Endothelial cell of umbilical vein (primary cell): ENCODE results near the gene SMARCD3. TPM values are rescaled to one million over a fixed set of nuclear protein-coding genes. Genes with fewer than 3 reads are reported as not detected.

Experiments
- BruUV-seq: library from RNA; stranded (reverse); fragments of 400-500 nt; replicated peaks from 2 replicates; lab custom pipeline; 2021; lab: Mats Ljungman, UMichigan
- CTCF ChIA-PET: fragments of 300-600, 350-600 bp; sonication (Branson Sonifier 250); formaldehyde crosslinking; loops from one replicate; lab custom pipeline; 2021; ENCODE audit warnings: antibody characterized with exemption, inconsistent platforms; lab: Charles Lee
- POLR2A ChIA-PET: fragments of 300-600, 350-600 bp; sonication (Branson Sonifier 250); formaldehyde crosslinking; loops from one replicate; lab custom pipeline; 2021; ENCODE audit warnings: antibody characterized with exemption, inconsistent platforms; lab: Charles Lee
- DNase-seq: peaks from one replicate; pipeline ENCODE4 v3.0.0-alpha.2; 2011; ENCODE audit warnings: low read depth, low spot score
- FAIRE-seq: peaks from 2 replicates; lab custom pipeline; 2011; peaks lifted over from hg19 to GRCh38; lab: Jason Lieb, UNC
- H2AFZ ChIP-seq: 2 replicates; pipeline ENCODE4 v1.6.0; 2012; ENCODE audit warnings: low read depth, low read length, control low read depth, inconsistent platforms
- H3K27ac ChIP-seq: 2 replicates; pipeline ENCODE4 v1.5.1; 2011; ENCODE audit warnings: low read depth, mild to moderate bottlenecking, control low read depth, low read length, moderate library complexity; ENCODE audit not compliant: insufficient read depth
- H3K27me3 ChIP-seq, 2 experiments: 2 replicates each; pipeline versions ENCODE4 v1.6.0 to v1.6.1; 2011; ENCODE audit warnings: low read length in 2 of 2, mixed read lengths in 1 of 2; ENCODE audit not compliant: control insufficient read depth in 2 of 2, insufficient read depth in 2 of 2
- H3K36me3 ChIP-seq, 2 experiments: 2 replicates in 1 of 2; 3 replicates in 1 of 2; pipeline ENCODE4 v1.5.1; 2011; ENCODE audit warnings: low read length in 2 of 2, mild to moderate bottlenecking in 1 of 2, moderate library complexity in 1 of 2; ENCODE audit not compliant: control insufficient read depth in 2 of 2, insufficient read depth in 2 of 2; ENCODE audit errors: extremely low read depth in 1 of 2
- H3K4me1 ChIP-seq: 3 replicates; pipeline ENCODE4 v1.5.1; 2011; ENCODE audit warnings: mild to moderate bottlenecking, low read length; ENCODE audit not compliant: control insufficient read depth, insufficient read depth; ENCODE audit errors: extremely low read depth
- H3K4me2 ChIP-seq: 2 replicates; pipeline ENCODE4 v1.6.1; 2011; ENCODE audit warnings: low read length, control low read depth, mixed read lengths; ENCODE audit not compliant: insufficient read depth
- H3K4me3 ChIP-seq, 3 experiments: fragments of 200-600 bp in 1 of 3; sonication (generic), shearing (Covaris generic) in 1 of 3; replicated peaks in 1 of 3; 2 replicates each; pipeline ENCODE4 v1.5.1; 2011 to 2016; ENCODE audit warnings: control low read depth in 3 of 3, low read length in 3 of 3, mild to moderate bottlenecking in 2 of 3, inconsistent platforms in 1 of 3, low read depth in 1 of 3, moderate library complexity in 1 of 3; ENCODE audit not compliant: insufficient read depth in 1 of 3
- H3K79me2 ChIP-seq: 2 replicates; pipeline ENCODE4 v1.6.0; 2012; ENCODE audit warnings: low read length, inconsistent platforms; ENCODE audit not compliant: control insufficient read depth, insufficient read depth
- H3K9ac ChIP-seq: replicated peaks from 2 replicates; pipeline ENCODE3; 2011; ENCODE audit warnings: low read length, control low read depth; ENCODE audit not compliant: insufficient read depth; ENCODE audit errors: extremely low read depth
- H3K9me1 ChIP-seq: replicated peaks from 3 replicates; pipeline ENCODE4 v1.6.0; 2011; ENCODE audit warnings: mild to moderate bottlenecking, low read length; ENCODE audit not compliant: control insufficient read depth, insufficient read depth; ENCODE audit errors: extremely low read depth
- H3K9me3 ChIP-seq: replicated peaks from 2 replicates; pipeline ENCODE4 v1.5.1; 2012; ENCODE audit warnings: low read length, inconsistent platforms; ENCODE audit not compliant: control insufficient read depth, insufficient read depth
- H4K20me1 ChIP-seq: replicated peaks from 2 replicates; pipeline ENCODE3; 2011; ENCODE audit warnings: mild to moderate bottlenecking, low read length; ENCODE audit not compliant: control insufficient read depth, insufficient read depth; ENCODE audit errors: extremely low read depth
- CTCF ChIP-seq, 2 donors: IDR thresholded peaks; 1 replicate in 1 of 2; 2 replicates in 1 of 2; pipeline ENCODE4 v1.5.1; 2011; ENCODE audit warnings: low read length in 2 of 2, mild to moderate bottlenecking in 2 of 2, moderate library complexity in 2 of 2, control low read depth in 1 of 2, inconsistent platforms in 1 of 2, low read depth in 1 of 2; ENCODE audit not compliant: insufficient read depth in 1 of 2; ENCODE audit errors: extremely low read depth in 1 of 2
- EZH2 ChIP-seq: IDR thresholded peaks from 2 replicates; pipeline ENCODE4 v1.6.1; 2012; ENCODE audit warnings: borderline replicate concordance, low read depth, mild to moderate bottlenecking, moderate library complexity, low read length, inconsistent platforms; ENCODE audit not compliant: severe bottlenecking
- FOS ChIP-seq: IDR thresholded peaks from 2 replicates; pipeline ENCODE4 v1.6.1; 2011; ENCODE audit warnings: mild to moderate bottlenecking, low read length, moderate library complexity, borderline replicate concordance; ENCODE audit not compliant: insufficient read depth
- GATA2 ChIP-seq: IDR thresholded peaks from 2 replicates; pipeline ENCODE4 v1.7.0; 2011; ENCODE audit warnings: low read depth, mild to moderate bottlenecking, moderate library complexity, mixed read lengths, low read length; ENCODE audit not compliant: insufficient read length, insufficient read depth
- JUN ChIP-seq: IDR thresholded peaks from 2 replicates; pipeline ENCODE4 v1.6.1; 2011; ENCODE audit warnings: borderline replicate concordance, low read depth; ENCODE audit not compliant: insufficient read length, insufficient read depth
- MAX ChIP-seq: IDR thresholded peaks from 2 replicates; pipeline ENCODE4 v1.6.1; 2011; ENCODE audit not compliant: insufficient read depth, insufficient read length
- MYC ChIP-seq: IDR thresholded peaks from one replicate; pipeline ENCODE4 v1.6.1; 2011; ENCODE audit warnings: mild to moderate bottlenecking, low read depth, low read length
- POLR2A ChIP-seq: IDR thresholded peaks from 2 replicates; pipeline ENCODE4 v1.6.1; 2012; ENCODE audit warnings: low read depth, mild to moderate bottlenecking, control low read depth, low read length
- POLR2AphosphoS5 ChIP-seq: IDR thresholded peaks from 2 replicates; pipeline ENCODE4 v1.6.1; 2012; ENCODE audit warnings: low read depth, mild to moderate bottlenecking, control low read depth, low read length, moderate library complexity; ENCODE audit not compliant: insufficient read depth
- dilution Hi-C: fragments of 300-500 bp; cut with MboI; formaldehyde crosslinking; loops from one replicate; pipeline ENCODE4 v1.15.0; 2019; ENCODE audit warnings: low sequenced_read_pairs; ENCODE audit not compliant: extremely low pct_ligation_motif_present
- intact Hi-C: fragments of 100-400 bp; cut with micrococcal nuclease; formaldehyde crosslinking; loops from one replicate; pipeline ENCODE4 v1.10.0; 2022
- polyA plus RNA-seq, 4 experiments: library from polyadenylated mRNA; depleted of rRNA in 3 of 4; stranded (reverse) in 3 of 4; unstranded in 1 of 4; fragments of >200 nt; gene quantifications; 2 replicates each; pipeline versions ENCODE4 v1.2.1 to v1.2.3, GENCODE V29; 2011 to 2012; ENCODE audit warnings: missing spikeins in 1 of 4
- total RNA-seq: library from RNA; stranded (reverse); gene quantifications from 2 replicates; pipeline ENCODE4 v1.2.3, GENCODE V29; 2021

The SMARCD3 gene
- total and polyA plus RNA-seq, 2 donors (not counting 3 experiments of a cell fraction or from before 2014, with no cell fraction given) = 6.1 to 8.5 TPM

- BruUV-seq = no TSS peak
- peak overlapping the region; percentile 64 to 98 (median 72) for H3K4me3 ChIP-seq
- DNase-seq (no peak), FAIRE-seq (no peak)
- peaks cover 17% of the 10 kb centered on the region for H3K79me2 ChIP-seq
- H4K20me1 ChIP-seq = no peaks in the 10 kb centered on the region
- no peak for TF ChIP-seq MAX
- no peak for TF ChIP-seq POLR2A
- no peak for TF ChIP-seq GATA2
- TF ChIP-seq EZH2 = no peak
- no peak for TF ChIP-seq MYC
- no peak for TF ChIP-seq POLR2AphosphoS5
- TF ChIP-seq JUN = no peak
- dilution Hi-C loops (no loop called here), intact Hi-C loops (loop anchor here (2.0 kb wide), 1 partner anchor 19 kb away; no protein-coding TSS in a partner anchor)
- peak overlapping the region; percentile 88 for H3K4me2 ChIP-seq
- H3K9me1 ChIP-seq = no peaks in the 10 kb centered on the region
- H3K27me3 ChIP-seq = no peaks in the 10 kb centered on the region
- POLR2A ChIA-PET = no interaction called here
- H3K36me3 ChIP-seq = peaks cover 12 to 26% of the 10 kb centered on the region in 2 experiments
- H3K9me3 ChIP-seq = no peaks in the 10 kb centered on the region
- H3K9ac ChIP-seq = peak overlapping the region; percentile 75
- CTCF ChIA-PET = interaction anchor here (0.7 to 6.3 kb wide), 2 partner anchors 18 to 20 kb away, joined by 3 to 52 read pairs; no protein-coding TSS in a partner anchor
- H2AFZ ChIP-seq = no peak overlapping the region
- H3K4me1 ChIP-seq = peaks cover 16% of the 10 kb centered on the region
- no peak overlapping the region for H3K27ac ChIP-seq
These were observed 22.5 kb downstream of the SMARCD3 start for GRCh38 chr7:151225948-151226510.

DNA sequence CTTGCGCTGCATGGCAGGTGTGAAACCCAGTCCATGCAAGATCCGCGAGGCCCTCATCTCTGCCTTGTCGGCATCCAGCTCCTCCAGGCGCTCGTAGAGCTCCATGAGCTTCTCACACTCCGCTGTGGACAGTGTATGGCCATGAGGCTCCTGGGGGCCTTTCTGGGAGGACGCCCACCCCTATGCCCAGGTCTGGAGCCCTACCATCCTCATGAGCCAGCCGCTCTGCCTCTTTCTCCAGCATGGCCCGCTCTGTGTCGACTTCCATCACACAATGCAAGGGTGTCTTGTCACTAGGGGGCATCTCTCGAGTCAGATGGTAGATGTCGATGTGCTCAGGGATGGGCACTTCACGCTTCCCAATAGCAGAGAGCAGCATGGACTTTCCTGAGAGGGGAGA, 24.8 kb downstream of the SMARCD3 start:
- Histone ChIP-seq H3K4me1 (peaks cover 16% of the 10 kb centered on the region), H3K79me2 (peaks cover 17% of the 10 kb centered on the region), H2AFZ (no peak overlapping the region), H4K20me1 (no peaks in the 10 kb centered on the region), H3K27me3 (no peaks in the 10 kb centered on the region), H3K9ac (no peak overlapping the region), H3K4me3 (no peak overlapping the region), H3K36me3 (peaks cover 14 to 36% of the 10 kb centered on the region in 2 experiments), H3K4me2 (no peak overlapping the region), H3K27ac (no peak overlapping the region), H3K9me1 (no peaks in the 10 kb centered on the region), H3K9me3 (no peaks in the 10 kb centered on the region)
- no TSS peak for BruUV-seq
- TF ChIP-seq POLR2A = no peak
- no peak for TF ChIP-seq FOS
- TF ChIP-seq CTCF (IDR thresholded peaks at IDR 0.05; ENCODE audit: extremely low read depth in 1 of 2, insufficient read depth in 1 of 2, low read depth in 1 of 2, low read length in 2 of 2) = no peak
- TF ChIP-seq GATA2 = no peak
- no peak for TF ChIP-seq MAX
- TF ChIP-seq MYC = no peak
- no peak for TF ChIP-seq JUN
- TF ChIP-seq EZH2 = no peak
- no peak for TF ChIP-seq POLR2AphosphoS5
- FAIRE-seq (no peak), DNase-seq (no peak)
- CTCF ChIA-PET = no interaction called here
- dilution Hi-C loops = no loop called here
- POLR2A ChIA-PET = no interaction called here
- intact Hi-C loops = no loop called here
